WTC11 (cell line): Measurements from ENCODE around the gene PCDH9.

ENCODE experiments used
- FOXJ3 ChIP-seq: sonication (generic); formaldehyde crosslinking; IDR thresholded peaks from 2 replicates; pipeline ENCODE4 v1.9.0; 2021; ENCODE audit warnings: missing genetic modification reagents, mild to moderate bottlenecking, borderline replicate concordance
- NR1H2 ChIP-seq: sonication (generic); formaldehyde crosslinking; IDR thresholded peaks from 2 replicates; pipeline ENCODE4 v1.9.0; 2021; ENCODE audit warnings: mild to moderate bottlenecking, moderate library complexity, missing genetic modification reagents
- ZNF317 ChIP-seq: sonication (generic); formaldehyde crosslinking; IDR thresholded peaks from 2 replicates; pipeline ENCODE4 v1.8.1; 2023; ENCODE audit warnings: low read depth, mild to moderate bottlenecking, moderate library complexity, missing genetic modification reagents, borderline replicate concordance
- ZNF423 ChIP-seq: fragments of 250-450 bp; sonication (Bioruptor Pico); IDR thresholded peaks from 2 replicates; pipeline ENCODE4 v2.1.2; 2022; ENCODE audit warnings: mild to moderate bottlenecking, moderate library complexity
- TF ChIP-seq, protein P1 (sequence below): fragments of 200-600 bp; IDR thresholded peaks from 2 replicates; pipeline ENCODE4 v1.8.0; 2022; ENCODE audit warnings: antibody characterized with exemption
- TF ChIP-seq, protein P2 (sequence below): sonication (generic); formaldehyde crosslinking; IDR thresholded peaks from 2 replicates; pipeline ENCODE4 v1.8.0; 2022; ENCODE audit warnings: mild to moderate bottlenecking, missing genetic modification reagents
- TF ChIP-seq, protein P3 (sequence below): sonication (generic); formaldehyde crosslinking; IDR thresholded peaks from 2 replicates; pipeline ENCODE4 v1.8.1; 2023; ENCODE audit warnings: mild to moderate bottlenecking, moderate library complexity, missing genetic modification reagents

DNA sequence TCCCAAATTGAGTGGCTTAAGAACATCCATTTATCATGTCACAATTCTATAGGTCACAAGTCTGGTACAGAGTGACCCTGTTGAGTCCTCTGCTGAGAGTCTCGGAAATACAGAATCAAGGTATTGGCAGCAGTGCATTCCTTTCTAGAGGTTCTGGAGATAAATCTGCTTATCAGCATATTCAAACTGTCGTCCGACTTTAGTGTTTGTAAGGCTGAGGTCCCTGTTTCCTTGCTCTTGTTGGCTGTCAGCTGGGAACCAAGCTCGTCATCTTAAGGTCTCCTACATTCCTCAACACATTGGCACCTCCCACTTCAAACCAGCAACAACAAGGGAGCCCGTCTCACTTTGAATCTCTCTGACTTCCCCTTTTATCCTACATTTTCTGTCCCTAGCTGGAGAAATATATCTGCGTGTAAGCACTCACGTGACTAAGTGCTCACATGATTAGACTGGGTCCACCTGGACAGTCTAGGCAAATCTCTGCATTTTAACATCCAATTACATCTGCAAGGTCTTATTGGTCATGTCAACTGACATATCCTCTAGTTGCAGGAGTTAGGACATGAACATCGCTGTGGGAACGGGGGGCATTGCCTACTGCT is 886.8 kb downstream of the PCDH9 start:
- TF ChIP-seq, protein P1, sequence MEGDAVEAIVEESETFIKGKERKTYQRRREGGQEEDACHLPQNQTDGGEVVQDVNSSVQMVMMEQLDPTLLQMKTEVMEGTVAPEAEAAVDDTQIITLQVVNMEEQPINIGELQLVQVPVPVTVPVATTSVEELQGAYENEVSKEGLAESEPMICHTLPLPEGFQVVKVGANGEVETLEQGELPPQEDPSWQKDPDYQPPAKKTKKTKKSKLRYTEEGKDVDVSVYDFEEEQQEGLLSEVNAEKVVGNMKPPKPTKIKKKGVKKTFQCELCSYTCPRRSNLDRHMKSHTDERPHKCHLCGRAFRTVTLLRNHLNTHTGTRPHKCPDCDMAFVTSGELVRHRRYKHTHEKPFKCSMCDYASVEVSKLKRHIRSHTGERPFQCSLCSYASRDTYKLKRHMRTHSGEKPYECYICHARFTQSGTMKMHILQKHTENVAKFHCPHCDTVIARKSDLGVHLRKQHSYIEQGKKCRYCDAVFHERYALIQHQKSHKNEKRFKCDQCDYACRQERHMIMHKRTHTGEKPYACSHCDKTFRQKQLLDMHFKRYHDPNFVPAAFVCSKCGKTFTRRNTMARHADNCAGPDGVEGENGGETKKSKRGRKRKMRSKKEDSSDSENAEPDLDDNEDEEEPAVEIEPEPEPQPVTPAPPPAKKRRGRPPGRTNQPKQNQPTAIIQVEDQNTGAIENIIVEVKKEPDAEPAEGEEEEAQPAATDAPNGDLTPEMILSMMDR, result no peak
- no peak for TF ChIP-seq FOXJ3 (CRISPR knock-in tag)
- no peak for TF ChIP-seq NR1H2 (CRISPR knock-in tag)
- TF ChIP-seq, protein P2, sequence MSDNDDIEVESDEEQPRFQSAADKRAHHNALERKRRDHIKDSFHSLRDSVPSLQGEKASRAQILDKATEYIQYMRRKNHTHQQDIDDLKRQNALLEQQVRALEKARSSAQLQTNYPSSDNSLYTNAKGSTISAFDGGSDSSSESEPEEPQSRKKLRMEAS (CRISPR knock-in tag), result no peak
- TF ChIP-seq, protein P3, sequence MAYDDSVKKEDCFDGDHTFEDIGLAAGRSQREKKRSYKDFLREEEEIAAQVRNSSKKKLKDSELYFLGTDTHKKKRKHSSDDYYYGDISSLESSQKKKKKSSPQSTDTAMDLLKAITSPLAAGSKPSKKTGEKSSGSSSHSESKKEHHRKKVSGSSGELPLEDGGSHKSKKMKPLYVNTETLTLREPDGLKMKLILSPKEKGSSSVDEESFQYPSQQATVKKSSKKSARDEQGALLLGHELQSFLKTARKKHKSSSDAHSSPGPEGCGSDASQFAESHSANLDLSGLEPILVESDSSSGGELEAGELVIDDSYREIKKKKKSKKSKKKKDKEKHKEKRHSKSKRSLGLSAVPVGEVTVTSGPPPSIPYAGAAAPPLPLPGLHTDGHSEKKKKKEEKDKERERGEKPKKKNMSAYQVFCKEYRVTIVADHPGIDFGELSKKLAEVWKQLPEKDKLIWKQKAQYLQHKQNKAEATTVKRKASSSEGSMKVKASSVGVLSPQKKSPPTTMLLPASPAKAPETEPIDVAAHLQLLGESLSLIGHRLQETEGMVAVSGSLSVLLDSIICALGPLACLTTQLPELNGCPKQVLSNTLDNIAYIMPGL (CRISPR knock-in tag), result no peak
- no peak for TF ChIP-seq ZNF423 (CRISPR knock-in tag)
- no peak for TF ChIP-seq ZNF317
